SK-N-SH treated with all-trans-retinoic acid at 6 μM for 48 hours (cell line): Measurements from ENCODE around the gene TSPAN14.

Experiments
- ARNTL ChIP-seq: fragments of 450-650 bp; formaldehyde crosslinking; IDR thresholded peaks from 2 replicates; pipeline ENCODE4 v1.5.0; 2020; ENCODE audit warnings: low read depth, mild to moderate bottlenecking, moderate library complexity, borderline replicate concordance
- CREB5 ChIP-seq: fragments of 250-450 bp; sonication (Bioruptor Pico); IDR thresholded peaks from 2 replicates; pipeline ENCODE4 v1.5.1; 2020; ENCODE audit warnings: low read depth, mild to moderate bottlenecking, moderate library complexity
- OSR1 ChIP-seq: fragments of 250-450 bp; sonication (Bioruptor Pico); IDR thresholded peaks from 2 replicates; pipeline ENCODE4 v1.8.0; 2022; ENCODE audit warnings: moderate library complexity, mild to moderate bottlenecking, inconsistent platforms
- TCF4 ChIP-seq: fragments of 250-450 bp; sonication (Bioruptor Pico); IDR thresholded peaks from 2 replicates; pipeline ENCODE4 v1.8.0; 2021; ENCODE audit warnings: mild to moderate bottlenecking, moderate library complexity, borderline replicate concordance
- TOX ChIP-seq: fragments of 250-450 bp; sonication (Bioruptor Pico); IDR thresholded peaks from 2 replicates; pipeline ENCODE4 v1.8.0; 2021; ENCODE audit warnings: mild to moderate bottlenecking, moderate library complexity, borderline replicate concordance
- ZFP30 ChIP-seq: fragments of 450-650 bp; formaldehyde crosslinking; IDR thresholded peaks from 2 replicates; pipeline ENCODE4 v1.5.0; 2022; ENCODE audit warnings: mild to moderate bottlenecking, moderate library complexity
- ZNF565 ChIP-seq: fragments of 450-650 bp; formaldehyde crosslinking; conservative IDR thresholded peaks from 2 replicates; pipeline ENCODE4 v1.5.0; 2020; ENCODE audit warnings: low read depth, mild to moderate bottlenecking, moderate library complexity
- ZNF70 ChIP-seq: fragments of 450-650 bp; formaldehyde crosslinking; IDR thresholded peaks from 2 replicates; pipeline ENCODE4 v1.5.0; 2020; ENCODE audit warnings: mild to moderate bottlenecking, moderate library complexity
- TF ChIP-seq, protein P1 (sequence below): fragments of 250-450 bp; sonication (Bioruptor Pico); IDR thresholded peaks from 2 replicates; pipeline ENCODE4 v1.8.0; 2020; ENCODE audit warnings: mild to moderate bottlenecking, moderate library complexity, borderline replicate concordance

- no peak for TF ChIP-seq ZNF70 (CRISPR knock-in tag)
- no peak for TF ChIP-seq ZNF565 (CRISPR knock-in tag)
- no peak for TF ChIP-seq CREB5 (CRISPR knock-in tag)
- TF ChIP-seq, protein P1, sequence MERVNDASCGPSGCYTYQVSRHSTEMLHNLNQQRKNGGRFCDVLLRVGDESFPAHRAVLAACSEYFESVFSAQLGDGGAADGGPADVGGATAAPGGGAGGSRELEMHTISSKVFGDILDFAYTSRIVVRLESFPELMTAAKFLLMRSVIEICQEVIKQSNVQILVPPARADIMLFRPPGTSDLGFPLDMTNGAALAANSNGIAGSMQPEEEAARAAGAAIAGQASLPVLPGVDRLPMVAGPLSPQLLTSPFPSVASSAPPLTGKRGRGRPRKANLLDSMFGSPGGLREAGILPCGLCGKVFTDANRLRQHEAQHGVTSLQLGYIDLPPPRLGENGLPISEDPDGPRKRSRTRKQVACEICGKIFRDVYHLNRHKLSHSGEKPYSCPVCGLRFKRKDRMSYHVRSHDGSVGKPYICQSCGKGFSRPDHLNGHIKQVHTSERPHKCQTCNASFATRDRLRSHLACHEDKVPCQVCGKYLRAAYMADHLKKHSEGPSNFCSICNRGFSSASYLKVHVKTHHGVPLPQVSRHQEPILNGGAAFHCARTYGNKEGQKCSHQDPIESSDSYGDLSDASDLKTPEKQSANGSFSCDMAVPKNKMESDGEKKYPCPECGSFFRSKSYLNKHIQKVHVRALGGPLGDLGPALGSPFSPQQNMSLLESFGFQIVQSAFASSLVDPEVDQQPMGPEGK (CRISPR knock-in tag), result no peak
- no peak for TF ChIP-seq TOX (CRISPR knock-in tag)
- TF ChIP-seq TCF4, result no peak
- no peak for TF ChIP-seq ARNTL
- TF ChIP-seq OSR1 (CRISPR knock-in tag), result no peak
- TF ChIP-seq ZFP30 (CRISPR knock-in tag), result no peak
These were observed 31.2 kb downstream of the TSPAN14 start for GRCh38 chr10:80485076-80485945.
